IPS DF 6.9 (cell line): ENCODE results near the gene RASL10B.
"Not testable (repeated sequence)": the region's sequence is repeated elsewhere in the genome, so short reads cannot be mapped to it uniquely, and the experiment has no call there.

ENCODE experiments used
- DNase-seq: peaks from one replicate; pipeline ENCODE4 v3.0.0-alpha.2; 2013; ENCODE audit warnings: low read depth, low spot score
- H3K27ac ChIP-seq: one replicate; pipeline ENCODE4 v1.5.1; 2013; ENCODE audit warnings: low read length, control low read depth
- H3K27me3 ChIP-seq: 2 replicates; pipeline ENCODE4 v1.6.1; 2013; ENCODE audit warnings: mild to moderate bottlenecking, low read length; ENCODE audit not compliant: control insufficient read depth, insufficient read depth
- H3K36me3 ChIP-seq: 2 replicates; pipeline ENCODE4 v1.6.1; 2013; ENCODE audit warnings: low read length; ENCODE audit not compliant: control insufficient read depth, insufficient read depth
- H3K4me1 ChIP-seq: 2 replicates; pipeline ENCODE4 v1.6.1; 2013; ENCODE audit warnings: low read length; ENCODE audit not compliant: control insufficient read depth, insufficient read depth
- H3K4me3 ChIP-seq: 2 replicates; pipeline ENCODE4 v1.5.1; 2013; ENCODE audit warnings: mild to moderate bottlenecking, low read length
- H3K9me3 ChIP-seq: 2 replicates; pipeline ENCODE4 v1.6.1; 2013; ENCODE audit warnings: low read length, inconsistent platforms; ENCODE audit not compliant: control insufficient read depth, insufficient read depth
- WGBS: extraction: QIAGEN DNeasy Blood & Tissue Kit; methylation state at CpG from one replicate; pipeline ENCODE4 v1.1.7; 2013; ENCODE audit warnings: mixed read lengths, missing lambda C conversion rate; ENCODE audit not compliant: insufficient read length, insufficient coverage; 5-methylcytosine and 5-hydroxymethylcytosine counted together

The RASL10B gene

GRCh38 chr17:35703308-35703707 lies 28.1 kb upstream of the RASL10B start:
- H3K27ac ChIP-seq, DNase-seq, H3K9me3 ChIP-seq, H3K27me3 ChIP-seq, H3K4me1 ChIP-seq, H3K36me3 ChIP-seq, H3K4me3 ChIP-seq: not testable (repeated sequence)
- no CpG with 5 or more reads among the region's 2 CpGs for WGBS

- Histone ChIP-seq H3K27me3 (no peaks in the 10 kb centered on the region), H3K4me3 (no peak overlapping the region), H3K4me1 (no peaks in the 10 kb centered on the region), H3K36me3 (no peaks in the 10 kb centered on the region), H3K9me3 (no peaks in the 10 kb centered on the region), H3K27ac (no peak overlapping the region)
- no peak for DNase-seq
- WGBS: no CpG with 5 or more reads among the region's 1 CpG
These were observed 26.2 kb upstream of the RASL10B start for GRCh38 chr17:35705230-35705629.

- Histone ChIP-seq H3K27ac (no peak overlapping the region), H3K9me3 (no peaks in the 10 kb centered on the region)
- WGBS: no CpG with 5 or more reads among the region's 5 CpGs
These were observed 25.7 kb upstream of the RASL10B start for GRCh38 chr17:35705705-35706104.

GRCh38 chr17:35708149-35708548 lies 23.3 kb upstream of the RASL10B start:
- Histone ChIP-seq H3K27ac (no peak overlapping the region), H3K9me3 (no peaks in the 10 kb centered on the region), H3K27me3 (no peaks in the 10 kb centered on the region), H3K4me3 (no peak overlapping the region), H3K36me3 (0 out of 2 replicates have a peak, but pooled peaks cover 2% of the 10 kb centered on the region), H3K4me1 (no peaks in the 10 kb centered on the region)
- WGBS: 100% methylated on average over 2 of the region's 3 CpGs
- no peak for DNase-seq

More at GRCh38 chr17:35705705-35706104, 25.7 kb upstream of the RASL10B start:
- Histone ChIP-seq H3K27me3 (no peaks in the 10 kb centered on the region), H3K36me3 (0 out of 2 replicates have a peak, but pooled peaks cover 1% of the 10 kb centered on the region), H3K4me1 (no peaks in the 10 kb centered on the region), H3K4me3 (no peak overlapping the region)
- DNase-seq: no peak

- no CpG with 5 or more reads among the region's 3 CpGs for WGBS
- no peak overlapping the region for H3K4me3 ChIP-seq
These were observed 22.5 kb upstream of the RASL10B start for GRCh38 chr17:35708951-35709350.

GRCh38 chr17:35709874-35710273 lies 21.6 kb upstream of the RASL10B start:
- H3K36me3 ChIP-seq: 0 out of 2 replicates have a peak, but pooled peaks cover 2% of the 10 kb centered on the region
- H3K9me3 ChIP-seq: no peaks in the 10 kb centered on the region
- H3K27ac ChIP-seq: no peak overlapping the region
- no CpG with 5 or more reads among the region's 3 CpGs for WGBS
- H3K4me3 ChIP-seq: no peak overlapping the region
- no peak for DNase-seq
- no peaks in the 10 kb centered on the region for H3K27me3 ChIP-seq
- H3K4me1 ChIP-seq: no peaks in the 10 kb centered on the region

More at GRCh38 chr17:35708951-35709350, 22.5 kb upstream of the RASL10B start:
- H3K9me3 ChIP-seq: no peaks in the 10 kb centered on the region
- H3K27me3 ChIP-seq: no peaks in the 10 kb centered on the region
- DNase-seq: no peak
- no peaks in the 10 kb centered on the region for H3K4me1 ChIP-seq
- H3K36me3 ChIP-seq: 0 out of 2 replicates have a peak, but pooled peaks cover 2% of the 10 kb centered on the region
- no peak overlapping the region for H3K27ac ChIP-seq

GRCh38 chr17:35710950-35711349 lies 20.5 kb upstream of the RASL10B start:
- no peak overlapping the region for H3K4me3 ChIP-seq
- H3K4me1 ChIP-seq: no peaks in the 10 kb centered on the region
- no peaks in the 10 kb centered on the region for H3K9me3 ChIP-seq
- no CpG with 5 or more reads among the region's 2 CpGs for WGBS
- 0 out of 2 replicates have a peak, but pooled peaks cover 2% of the 10 kb centered on the region for H3K36me3 ChIP-seq
- DNase-seq: no peak
- no peak overlapping the region for H3K27ac ChIP-seq
- no peaks in the 10 kb centered on the region for H3K27me3 ChIP-seq

- no peaks in the 10 kb centered on the region for H3K9me3 ChIP-seq
- H3K27ac ChIP-seq: no peak overlapping the region
- no CpG with 5 or more reads among the region's 7 CpGs for WGBS
These were observed 18.2 kb upstream of the RASL10B start for GRCh38 chr17:35713069-35713728.

GRCh38 chr17:35714988-35715387 lies 16.5 kb upstream of the RASL10B start:
- Histone ChIP-seq H3K27ac (no peak overlapping the region), H3K36me3 (0 out of 2 replicates have a peak, but pooled peaks cover 2% of the 10 kb centered on the region)
- WGBS: 100% methylated on average over 2 of the region's 2 CpGs

More at GRCh38 chr17:35713069-35713728, 18.2 kb upstream of the RASL10B start:
- 0 out of 2 replicates have a peak, but pooled peaks cover 2% of the 10 kb centered on the region for H3K36me3 ChIP-seq
- H3K4me3 ChIP-seq: no peak overlapping the region
- no peaks in the 10 kb centered on the region for H3K27me3 ChIP-seq
- no peak for DNase-seq
- no peaks in the 10 kb centered on the region for H3K4me1 ChIP-seq

GRCh38 chr17:35715416-35715815 lies 16.0 kb upstream of the RASL10B start:
- DNase-seq: no peak
- Histone ChIP-seq H3K9me3 (no peaks in the 10 kb centered on the region), H3K4me1 (no peaks in the 10 kb centered on the region), H3K4me3 (no peak overlapping the region), H3K27me3 (no peaks in the 10 kb centered on the region), H3K27ac (no peak overlapping the region), H3K36me3 (0 out of 2 replicates have a peak, but pooled peaks cover 2% of the 10 kb centered on the region)

More at GRCh38 chr17:35714988-35715387, 16.5 kb upstream of the RASL10B start:
- Histone ChIP-seq H3K27me3 (no peaks in the 10 kb centered on the region), H3K4me3 (no peak overlapping the region), H3K4me1 (no peaks in the 10 kb centered on the region), H3K9me3 (no peaks in the 10 kb centered on the region)
- no peak for DNase-seq

GRCh38 chr17:35716173-35716572 lies 15.3 kb upstream of the RASL10B start:
- Histone ChIP-seq H3K27me3 (no peaks in the 10 kb centered on the region), H3K27ac (no peak overlapping the region), H3K36me3 (no peaks in the 10 kb centered on the region), H3K4me1 (no peaks in the 10 kb centered on the region), H3K4me3 (no peak overlapping the region), H3K9me3 (no peaks in the 10 kb centered on the region)
- WGBS: no CpG with 5 or more reads among the region's 3 CpGs
- no peak for DNase-seq
